DLD1 (cell line): ENCODE data around the gene CENPVL2.
"Not testable (repeated sequence)": the region's sequence is repeated elsewhere in the genome, so short reads cannot be mapped to it uniquely, and the experiment has no call there.

ENCODE experiments used
- in situ Hi-C: cut with HindIII; loops from 2 replicates; pipeline ENCODE4 v1.10.0; 2017; ENCODE audit warnings: low sequenced_read_pairs

Gene CENPVL2

GRCh38 chrX:51682720-51683062 lies at the start of gene CENPVL2:
Gene CENPVL2 (minus strand): TSS chrX:51682831. CDS start chrX:51682831, 0 bp downstream.
- in situ Hi-C loops = not testable (repeated sequence)

- in situ Hi-C loops = no loop called here
Measured at GRCh38 chrX:51728202-51728601, 45.6 kb upstream of the CENPVL2 start.

GRCh38 chrX:51712943-51713647 lies 30.5 kb upstream of the CENPVL2 start:
- in situ Hi-C loops = not testable (repeated sequence)

GRCh38 chrX:51710277-51711164 lies 27.9 kb upstream of the CENPVL2 start, which contains the start of gene CENPVL1:
Gene CENPVL1 (plus strand): TSS chrX:51710512. CDS start chrX:51710512, 0 bp downstream.
- in situ Hi-C loops = not testable (repeated sequence)

- in situ Hi-C loops = no loop called here
Measured at GRCh38 chrX:51697397-51697796, 14.8 kb upstream of the CENPVL2 start.

- in situ Hi-C loops = no loop called here
Measured at GRCh38 chrX:51694254-51694653, 11.6 kb upstream of the CENPVL2 start.

- in situ Hi-C loops = not testable (repeated sequence)
Measured at GRCh38 chrX:51681808-51682719, 567 bp downstream of the CENPVL2 start.

- in situ Hi-C loops = not testable (repeated sequence)
Measured at GRCh38 chrX:51679689-51680433, 2.8 kb downstream of the CENPVL2 start.

GRCh38 chrX:51665981-51666380 lies 16.6 kb downstream of the CENPVL2 start:
- in situ Hi-C loops = no loop called here

- in situ Hi-C loops = no loop called here
Measured at GRCh38 chrX:51643377-51643776, 39.3 kb downstream of the CENPVL2 start.

- in situ Hi-C loops = no loop called here
Measured at GRCh38 chrX:51641421-51642021, 41.1 kb downstream of the CENPVL2 start.

- in situ Hi-C loops = not testable (repeated sequence)
Measured at GRCh38 chrX:51636511-51636910, 46.1 kb downstream of the CENPVL2 start.
